HG02885 (cell line): ENCODE measurements around the gene COL9A1.

Experiments used
- ATAC-seq: cut with Tn5 transposase; IDR thresholded peaks from one replicate; pipeline ENCODE4 v1.9.1; 2021; ENCODE audit warnings: mild to moderate bottlenecking; ENCODE audit not compliant: unreplicated experiment, poor library complexity

COL9A1 gene

DNA sequence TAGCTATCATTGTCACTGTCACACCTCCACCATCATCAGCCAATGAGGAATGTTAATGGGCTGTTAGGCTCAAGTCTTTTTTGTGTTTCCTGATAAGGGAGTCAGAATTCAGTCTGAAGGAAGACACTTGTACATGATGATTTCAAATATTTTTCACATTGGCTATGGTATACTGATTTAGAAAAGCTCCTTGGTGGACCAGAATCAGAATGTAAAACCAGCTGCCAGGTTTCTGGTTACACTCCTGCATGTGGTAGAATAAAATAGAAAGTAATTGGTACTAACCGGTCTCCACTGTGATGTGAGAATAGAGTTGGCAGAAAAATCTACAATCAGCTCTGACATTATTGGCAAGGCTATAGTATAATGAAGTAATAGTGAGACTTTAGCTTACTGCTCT is 10.7 kb downstream of the COL9A1 start:
- ATAC-seq: no peak

DNA sequence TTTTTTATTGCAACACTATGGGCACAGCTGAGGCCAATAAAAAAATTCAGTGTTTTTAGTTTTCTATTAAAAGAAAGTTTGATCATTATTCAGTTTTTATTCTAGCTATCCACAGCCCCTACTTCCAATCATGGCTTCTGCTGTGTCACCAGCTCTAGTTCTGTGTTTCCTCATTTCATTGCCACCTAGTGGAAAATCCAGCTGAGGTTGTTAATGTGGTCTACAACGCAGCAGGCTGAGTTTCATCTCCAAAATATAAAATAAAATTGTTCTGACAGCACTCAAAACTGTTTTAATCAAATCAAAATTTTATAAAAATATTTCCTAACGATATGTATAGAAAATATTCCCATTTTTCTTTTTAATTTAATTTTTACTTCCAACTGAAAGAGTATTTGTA is 13.6 kb downstream of the COL9A1 start:
- ATAC-seq: no peak

DNA sequence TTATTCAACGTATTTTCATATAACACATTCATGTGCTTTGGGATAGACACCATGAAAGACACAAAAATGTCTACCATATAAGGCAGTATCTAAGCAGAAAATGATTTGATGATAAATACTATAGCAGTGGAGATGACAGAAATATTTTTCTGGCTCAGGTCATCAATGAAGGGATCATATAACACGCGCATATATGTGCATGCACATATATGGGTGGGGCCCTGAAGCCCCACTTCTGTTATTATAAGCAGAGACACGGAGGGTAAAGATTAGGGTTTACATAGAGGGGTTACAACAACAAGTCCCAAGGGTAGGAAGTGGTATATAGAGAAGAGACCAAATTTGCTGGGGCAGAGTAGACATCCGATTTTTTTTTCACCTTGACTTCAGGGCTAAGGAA is 16.0 kb downstream of the COL9A1 start:
- ATAC-seq: no peak

DNA sequence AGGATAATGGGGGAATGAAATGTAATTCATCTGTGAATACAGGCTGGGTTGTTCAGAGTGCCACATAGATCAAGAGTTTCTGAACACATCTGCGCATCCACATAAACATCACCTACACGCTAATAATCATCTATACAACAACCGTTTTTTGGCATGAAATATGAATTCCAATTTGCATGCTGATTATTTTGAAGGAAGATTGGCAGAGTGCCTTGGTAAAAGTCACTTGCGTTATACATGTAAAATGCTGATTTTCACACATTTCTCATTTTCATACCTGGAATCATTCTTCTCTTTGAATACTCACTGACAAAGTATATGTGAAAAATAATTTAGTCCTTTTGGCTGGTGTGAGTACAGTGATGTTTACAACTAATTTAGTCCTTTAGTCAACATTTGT is 17.7 kb downstream of the COL9A1 start:
- ATAC-seq: no peak

DNA sequence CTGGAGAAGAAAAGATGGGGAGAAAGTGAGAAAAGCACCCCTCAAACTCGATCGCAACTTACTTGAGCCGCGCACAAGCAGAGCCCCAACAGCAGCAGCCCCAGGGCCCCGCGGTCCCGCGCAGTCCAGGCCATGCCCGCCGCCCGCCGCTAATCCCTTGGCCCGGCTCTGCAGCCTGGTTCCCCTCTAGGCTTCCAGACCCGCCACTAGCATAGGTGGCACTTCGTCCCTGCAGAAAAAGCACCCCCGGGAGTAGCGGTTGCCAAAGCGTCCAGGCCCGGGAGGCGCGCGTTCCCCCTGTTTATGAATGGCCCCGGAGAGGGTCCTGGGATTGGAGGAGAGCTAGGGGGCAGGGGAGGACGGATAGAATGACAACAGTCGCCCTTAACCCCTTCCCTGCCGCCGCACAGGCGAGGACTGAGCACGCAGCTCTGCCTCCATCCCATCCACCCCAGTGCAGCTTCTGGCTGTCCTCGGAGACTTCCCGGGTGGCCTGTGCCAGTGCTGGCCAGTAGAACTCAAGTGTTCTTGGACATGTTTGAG is 19.9 kb downstream of the COL9A1 start:
- ATAC-seq: no peak

DNA sequence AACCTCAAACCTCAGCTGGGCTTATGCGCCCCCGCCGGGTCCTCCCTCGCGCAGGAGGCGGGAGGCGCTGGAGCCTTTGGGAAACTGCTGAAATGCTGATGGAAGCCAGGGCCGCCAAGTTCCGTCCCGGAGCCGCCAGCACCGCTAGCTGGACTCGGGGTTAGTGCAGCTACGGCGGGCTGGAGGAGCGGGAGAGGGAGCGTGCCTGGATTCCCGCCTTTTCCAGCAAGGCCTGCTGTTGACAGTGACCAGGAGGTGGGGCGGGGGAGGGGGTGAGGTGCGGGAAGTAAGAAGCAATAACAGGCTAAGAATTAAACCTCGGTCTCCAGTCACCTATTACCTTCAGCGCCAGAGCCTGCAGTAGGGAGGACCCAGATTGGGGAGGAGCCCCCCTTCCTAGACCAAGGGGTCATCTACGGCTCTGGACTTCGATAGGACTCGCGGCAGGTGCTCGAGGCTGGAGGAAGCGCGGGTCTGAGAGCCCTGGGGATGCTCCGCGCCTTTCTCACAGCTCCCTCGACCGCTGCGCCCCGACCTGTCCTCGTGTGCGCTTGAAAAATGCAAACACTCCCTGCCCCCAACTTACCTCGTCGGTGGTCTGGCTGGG is 20.5 kb downstream of the COL9A1 start:
- no peak for ATAC-seq

DNA sequence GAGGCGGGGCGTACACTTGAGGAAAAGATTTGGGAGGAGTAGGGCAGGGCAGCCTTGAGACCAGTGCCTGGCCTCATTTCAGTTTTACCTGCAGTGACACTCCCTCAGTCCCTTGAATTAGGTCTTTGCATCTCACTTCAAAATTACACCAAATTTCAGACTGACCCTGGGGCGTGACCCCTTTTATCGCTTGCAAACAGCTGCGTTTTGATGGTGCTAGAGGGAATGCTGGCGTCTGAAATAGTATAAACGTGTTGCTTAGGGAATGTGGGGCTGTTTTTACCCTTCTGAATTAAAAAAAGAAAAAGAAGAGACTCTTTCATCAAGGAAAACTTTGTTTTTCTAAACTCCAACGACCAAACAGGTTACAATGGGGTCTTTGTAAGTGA is 21.0 kb downstream of the COL9A1 start:
- no peak for ATAC-seq

DNA sequence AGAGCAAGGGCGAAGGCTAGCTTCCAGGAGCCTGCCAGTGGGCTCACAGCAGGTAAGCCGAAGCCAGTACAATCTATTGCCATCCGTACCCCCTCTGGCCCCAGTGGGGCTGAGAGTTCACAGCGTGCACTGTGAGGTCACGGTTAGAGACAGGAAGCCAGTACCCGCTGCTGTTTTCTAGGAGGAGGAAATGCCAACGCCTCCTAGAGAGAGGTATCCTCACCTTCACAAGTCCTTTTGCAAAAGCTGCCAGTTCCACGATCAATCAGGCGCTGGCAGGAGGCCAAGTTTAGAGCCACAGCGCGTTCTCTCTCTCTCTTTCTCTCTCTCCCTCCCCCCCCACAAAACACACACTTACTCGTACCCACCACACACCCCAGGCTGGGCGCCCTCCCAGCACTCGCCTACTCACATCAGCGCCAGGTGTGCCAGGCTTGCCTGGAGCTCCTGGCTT is 22.5 kb downstream of the COL9A1 start:
- no peak for ATAC-seq

DNA sequence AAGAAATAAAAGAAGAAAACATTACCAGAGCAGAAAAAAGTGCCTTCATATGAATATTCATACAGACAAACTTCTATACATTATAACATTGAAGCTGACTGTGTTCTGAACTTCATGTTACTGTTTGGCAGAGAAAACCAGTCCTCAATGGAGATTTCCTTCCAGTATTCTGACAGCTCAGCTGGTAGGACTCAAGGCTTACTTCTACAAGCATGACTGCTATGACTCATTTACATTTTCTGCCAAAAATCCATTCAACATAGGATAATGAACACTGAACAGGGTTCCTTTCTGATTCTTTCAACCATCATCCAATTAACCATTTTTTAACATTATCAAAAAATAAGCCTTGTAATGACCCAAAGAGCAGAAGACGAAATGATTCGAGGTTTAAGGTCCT is 25.4 kb downstream of the COL9A1 start:
- no peak for ATAC-seq

DNA sequence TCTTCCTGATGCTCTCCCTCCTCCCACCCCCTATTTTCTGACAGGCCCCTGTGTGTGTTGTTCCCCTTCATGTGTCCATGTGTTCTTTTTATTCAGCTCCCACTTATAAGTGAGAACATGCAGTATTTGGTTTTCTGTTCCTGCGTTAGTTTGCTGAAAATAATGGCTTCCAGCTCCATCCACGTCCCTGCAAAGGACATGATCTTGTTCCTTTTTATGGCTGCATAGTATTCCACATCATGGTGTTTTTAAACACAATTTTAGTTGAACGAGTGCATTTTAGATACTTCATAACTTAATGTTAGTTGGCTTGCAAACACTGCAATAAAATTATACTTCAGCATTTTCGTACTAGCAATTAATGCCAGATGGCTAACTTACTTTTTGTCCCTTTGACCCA is 28.5 kb downstream of the COL9A1 start:
- no peak for ATAC-seq

DNA sequence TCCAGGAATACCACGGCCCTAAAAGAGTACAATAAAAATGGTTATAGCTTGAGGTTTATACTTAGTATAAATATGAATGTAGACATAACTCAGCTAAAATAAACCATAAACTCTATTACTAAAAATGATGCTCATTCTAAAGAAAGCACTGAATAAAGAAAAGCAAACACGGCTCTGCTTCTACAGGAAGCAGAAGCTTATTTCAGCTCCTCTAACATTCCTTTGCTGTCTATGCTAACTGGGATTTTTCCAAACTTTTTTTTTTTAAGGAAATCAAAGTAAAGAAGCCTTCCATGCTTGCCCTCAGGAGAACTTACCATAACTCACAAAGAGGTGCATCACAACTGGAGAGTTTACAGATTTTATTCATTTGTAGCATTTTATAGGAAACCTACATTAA is 30.8 kb downstream of the COL9A1 start:
- ATAC-seq: no peak

DNA sequence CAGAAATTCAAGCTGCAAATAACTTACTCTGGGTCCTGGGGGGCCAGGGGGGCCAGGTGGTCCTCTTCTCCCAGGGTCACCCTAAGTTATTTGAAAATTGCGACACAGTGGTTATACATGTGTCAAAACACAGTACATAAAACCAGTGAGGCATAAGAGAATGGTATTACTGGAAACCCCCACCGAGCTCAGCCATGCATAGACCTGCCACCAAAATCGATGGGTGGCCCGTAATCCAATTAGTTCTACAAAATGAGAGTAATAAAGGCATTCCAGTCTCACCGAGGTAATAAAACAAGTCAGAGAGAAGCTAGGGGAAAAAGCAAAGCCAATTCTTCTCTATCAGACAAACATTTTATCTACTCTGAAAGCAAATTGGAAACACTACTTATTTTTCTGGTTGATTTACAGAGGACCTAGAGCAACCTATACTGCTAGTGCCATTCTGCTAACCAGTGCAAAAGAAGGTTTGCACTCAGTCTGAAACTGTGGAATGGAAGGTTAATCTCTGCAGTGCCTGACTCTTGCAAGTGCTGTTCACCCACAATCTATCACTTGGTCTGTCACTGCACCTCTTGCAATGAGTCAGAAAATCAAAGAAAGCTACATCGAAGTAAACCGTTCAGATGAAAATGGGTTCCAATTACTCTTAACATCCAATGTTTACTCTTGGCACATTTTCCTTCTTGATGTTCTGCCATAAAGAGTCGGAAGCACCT is 32.4 kb downstream of the COL9A1 start:
- ATAC-seq: no peak

DNA sequence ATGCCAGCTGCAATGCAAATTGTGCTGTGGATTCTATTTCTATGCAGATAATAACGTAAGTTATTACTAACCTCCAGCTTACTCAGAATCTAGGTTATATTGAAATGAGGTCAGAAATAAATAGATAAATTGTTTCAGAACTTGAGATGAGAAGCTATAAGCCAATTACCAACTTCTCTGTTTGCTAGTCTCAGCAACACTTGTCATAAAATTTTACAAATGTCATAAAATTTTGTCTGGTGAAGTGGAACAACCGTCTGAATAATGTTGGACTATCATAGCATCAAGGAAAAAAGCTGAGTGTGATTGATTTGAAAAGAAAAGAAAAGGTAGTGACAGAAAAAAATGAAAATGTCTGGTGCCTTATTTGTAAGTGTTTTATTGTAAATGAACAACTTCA is 36.7 kb downstream of the COL9A1 start:
- no peak for ATAC-seq

DNA sequence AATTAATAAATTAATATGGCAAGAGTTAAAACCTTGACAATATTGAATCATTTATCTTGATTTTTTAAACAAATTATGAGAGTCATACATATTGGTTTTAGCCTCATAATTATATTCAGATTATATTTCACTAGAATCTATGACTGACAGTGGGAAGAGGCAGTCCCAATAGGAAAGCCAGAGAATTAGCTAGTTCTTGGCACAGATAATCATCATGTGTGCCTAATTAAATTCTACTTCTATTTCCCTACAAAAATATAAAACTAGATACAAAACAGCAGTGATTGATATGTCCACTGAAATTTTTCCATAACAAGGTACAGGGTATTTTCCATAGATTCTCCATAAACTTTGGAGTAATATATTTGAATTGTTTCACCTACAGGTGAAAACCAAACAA is 38.6 kb downstream of the COL9A1 start:
- no peak for ATAC-seq

DNA sequence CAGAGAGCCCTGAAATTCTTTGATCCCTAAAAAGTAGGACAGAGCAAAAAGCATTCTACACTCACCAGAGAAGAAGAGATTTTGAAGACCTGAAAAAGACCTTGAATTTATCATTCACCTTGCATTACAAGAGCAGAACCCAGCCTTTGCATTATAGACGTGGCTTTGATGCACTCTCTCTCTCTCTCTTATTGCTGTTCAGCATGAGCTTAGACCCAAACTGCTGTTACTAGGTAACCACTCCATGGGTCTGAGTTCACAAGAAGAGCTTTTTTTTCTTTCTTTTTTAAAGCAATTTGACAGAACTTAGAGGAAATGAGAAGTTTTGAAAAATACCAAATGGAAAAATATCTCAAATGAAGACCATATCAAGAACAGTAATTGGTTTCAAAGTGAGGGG is 44.4 kb downstream of the COL9A1 start:
- no peak for ATAC-seq

DNA sequence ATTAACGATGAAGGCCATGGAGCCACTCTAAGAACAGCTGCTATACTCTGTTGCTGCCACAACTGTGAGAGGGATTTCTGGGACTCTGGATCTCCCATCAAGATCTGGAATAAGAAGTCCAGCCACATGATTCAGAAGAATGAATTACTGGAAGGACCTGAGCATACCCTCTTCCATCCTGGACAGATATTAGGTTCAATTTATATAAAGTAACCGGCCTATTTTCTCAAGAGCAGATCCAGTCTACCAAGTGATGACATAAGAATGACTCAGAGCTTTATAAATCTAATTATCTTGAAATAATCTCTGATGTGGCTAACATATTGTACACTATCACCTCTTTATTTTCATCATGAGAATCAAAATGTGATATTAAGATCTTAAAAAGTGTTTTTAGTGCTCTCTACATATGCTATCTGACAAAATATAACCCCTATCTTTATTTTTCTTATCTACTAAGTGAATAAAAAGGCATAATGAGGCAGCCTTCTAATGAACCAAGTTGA is 45.1 kb downstream of the COL9A1 start:
- ATAC-seq: no peak

DNA sequence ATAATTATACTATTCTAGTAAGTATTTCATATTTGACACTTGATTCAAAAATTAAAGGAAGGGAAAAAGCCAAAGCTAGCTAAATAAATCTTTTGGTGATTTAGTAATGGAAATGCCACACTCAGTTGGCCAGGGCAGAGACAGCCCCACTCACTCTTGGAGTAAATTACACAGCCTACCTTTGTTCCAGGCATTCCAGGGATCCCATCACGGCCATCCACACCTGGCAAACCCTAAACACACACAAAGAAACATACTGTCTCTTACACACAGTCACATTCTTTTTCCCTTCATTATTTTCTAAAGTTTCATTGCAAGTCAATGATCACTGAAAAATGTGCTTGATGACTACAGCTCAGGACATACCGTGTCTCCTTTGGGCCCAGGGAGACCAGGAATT is 48.1 kb downstream of the COL9A1 start:
- ATAC-seq: no peak

DNA sequence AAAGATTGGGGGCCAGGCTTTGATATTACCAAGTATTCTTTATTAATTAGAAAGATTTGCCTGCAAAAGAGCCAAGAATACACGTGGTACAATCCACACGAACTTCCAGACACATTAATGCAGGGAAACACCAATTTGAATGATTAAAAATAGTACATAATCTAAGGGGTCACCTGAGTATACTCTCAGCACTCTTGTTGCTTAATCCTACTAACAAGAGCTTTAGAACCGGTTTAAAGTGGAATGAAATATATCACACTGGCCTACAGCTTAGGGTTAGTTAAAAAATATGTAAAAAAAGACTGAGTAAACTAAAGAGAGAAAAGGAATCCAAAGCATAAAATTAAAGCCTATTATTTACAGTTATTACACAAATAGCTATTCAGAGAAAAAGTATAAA is 49.0 kb downstream of the COL9A1 start:
- ATAC-seq: no peak

DNA sequence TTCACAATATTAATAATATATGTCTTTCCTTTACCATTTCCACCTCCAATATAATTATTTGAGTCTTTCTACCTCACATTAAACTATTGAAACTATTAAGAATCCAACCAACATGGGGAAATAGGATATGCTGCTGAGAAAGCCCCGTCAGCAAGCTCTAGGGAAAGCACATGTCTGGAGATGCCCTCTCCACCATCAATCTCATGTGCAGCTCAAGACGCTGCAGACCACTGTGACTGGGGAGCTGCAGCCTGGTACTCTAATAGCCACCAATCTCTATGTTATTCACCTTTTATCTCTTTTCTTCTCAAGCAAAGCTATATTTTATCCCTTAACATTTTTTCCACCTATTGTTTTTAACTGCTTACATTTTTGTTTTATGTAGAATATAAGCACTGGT is 50.3 kb downstream of the COL9A1 start:
- ATAC-seq: no peak

DNA sequence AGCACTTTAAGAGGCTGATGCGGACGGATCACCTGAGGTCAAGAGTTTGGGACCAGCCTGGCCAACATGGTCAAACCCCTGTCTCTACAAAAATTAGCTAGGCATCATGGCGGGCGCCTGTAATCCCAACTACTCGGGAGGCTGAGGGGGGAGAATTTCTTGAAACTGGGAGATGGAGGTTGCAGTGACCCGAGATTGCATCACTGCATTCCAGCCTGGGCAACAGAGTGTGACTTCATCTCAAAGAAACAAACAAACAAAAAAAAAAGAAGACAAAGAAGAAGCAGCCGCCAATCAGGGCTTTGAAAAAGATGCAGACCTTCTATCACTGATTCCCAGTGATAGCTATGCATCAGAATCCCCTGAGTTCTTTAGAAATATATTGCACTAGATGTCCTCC is 56.8 kb downstream of the COL9A1 start:
- no peak for ATAC-seq

DNA sequence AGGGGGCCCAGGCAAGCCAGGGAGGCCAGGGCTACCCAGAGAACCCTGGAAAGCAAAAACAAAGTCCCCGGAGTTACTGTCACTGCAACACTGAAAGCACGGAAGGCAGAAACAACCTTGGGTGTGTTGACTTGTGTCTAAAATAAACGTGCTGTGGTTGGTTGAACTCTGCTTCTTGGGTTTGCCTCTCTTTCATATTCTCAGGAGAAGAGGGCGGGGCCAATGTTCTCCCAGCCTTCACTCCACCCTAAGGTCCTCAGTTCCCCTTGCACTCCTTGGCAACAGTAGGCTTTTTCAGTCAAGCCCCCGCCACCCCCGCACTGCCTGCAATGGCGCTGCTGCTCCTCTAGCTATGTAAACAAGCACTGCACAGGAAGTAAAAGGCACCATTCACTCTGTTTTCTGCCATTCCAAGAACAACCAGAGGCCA is 60.9 kb downstream of the COL9A1 start:
- ATAC-seq: no peak

DNA sequence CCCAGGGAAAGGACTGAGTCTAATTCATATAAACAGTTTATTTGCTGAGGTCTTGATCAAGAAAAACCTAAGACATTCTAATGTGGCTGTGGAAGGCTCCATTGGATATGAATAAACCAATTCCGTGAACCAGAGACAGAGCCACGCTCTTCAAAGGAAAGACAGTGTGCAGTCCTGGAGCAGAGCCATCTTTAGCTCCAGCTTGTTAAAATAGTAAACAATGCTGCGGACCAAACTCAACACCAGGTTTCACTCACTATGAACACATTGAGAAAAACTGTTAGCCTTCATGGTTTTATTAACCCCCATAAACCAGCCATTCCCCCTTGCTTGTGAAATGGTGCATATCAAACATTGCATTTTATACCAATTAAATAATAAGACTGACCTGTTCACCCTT is 61.9 kb downstream of the COL9A1 start:
- no peak for ATAC-seq
